B cell (primary cell): ENCODE data around the gene TRMT2A. TPM values are rescaled to one million over a fixed set of nuclear protein-coding genes. Genes with fewer than 3 reads are reported as not detected.

Experiments
- ATAC-seq: fragments of 200-7000 bp; cut with Tn5 transposase; one replicate; pipeline ENCODE4 v1.10.0; 2021; ENCODE audit warnings: low read depth, mild to moderate bottlenecking, moderate number of reproducible peaks, moderate library complexity
- CTCF ChIA-PET: fragments of 350-600 bp; sonication (Branson Sonifier 250); formaldehyde crosslinking; loops from one replicate; lab custom pipeline; 2021; ENCODE audit warnings: antibody characterized with exemption, inconsistent platforms; lab: Charles Lee
- POLR2A ChIA-PET: fragments of 350-600 bp; sonication (Branson Sonifier 250); formaldehyde crosslinking; loops from one replicate; lab custom pipeline; 2021; ENCODE audit warnings: antibody characterized with exemption; lab: Charles Lee
- DNase-seq: peaks from one replicate; pipeline ENCODE4 v3.0.0; 2013
- H2AFZ ChIP-seq: 2 replicates; pipeline ENCODE4 v1.6.1; 2012; ENCODE audit warnings: mild to moderate bottlenecking, low read depth, low read length; ENCODE audit not compliant: insufficient read depth, poor library complexity, severe bottlenecking
- H3K27ac ChIP-seq, 2 donors: 1 replicate in 1 of 2; 2 replicates in 1 of 2; pipeline ENCODE4 v1.5.1; 2012 to 2013; ENCODE audit warnings: low read length in 2 of 2, mild to moderate bottlenecking in 2 of 2, moderate library complexity in 1 of 2
- H3K27me3 ChIP-seq, 4 experiments: fragments of 200-600 bp in 1 of 4; sonication (generic) in 1 of 4; replicated peaks in 1 of 4; 1 replicate in 2 of 4; 2 replicates in 2 of 4; pipeline versions ENCODE4 v1.6.1 to v1.7.0; 2013 to 2016; ENCODE audit warnings: low read length in 3 of 4, mild to moderate bottlenecking in 2 of 4, mixed read lengths in 1 of 4, moderate library complexity in 1 of 4; ENCODE audit not compliant: insufficient read depth in 4 of 4, control insufficient read depth in 3 of 4; ENCODE audit errors: control extremely low read depth in 1 of 4
- H3K36me3 ChIP-seq, 2 experiments: replicated peaks in 1 of 2; 1 replicate in 1 of 2; 2 replicates in 1 of 2; pipeline versions ENCODE4 v1.6.1 to v1.7.1; 2013; ENCODE audit warnings: low read length in 1 of 2; ENCODE audit not compliant: insufficient read depth in 2 of 2, control insufficient read depth in 1 of 2; ENCODE audit errors: control extremely low read depth in 1 of 2, extremely low read depth in 1 of 2
- H3K4me1 ChIP-seq, 2 donors: fragments of 200-600 bp in 1 of 2; sonication (generic) in 1 of 2; 1 replicate in 1 of 2; 2 replicates in 1 of 2; pipeline versions ENCODE4 v1.5.1 to v1.6.1; 2013 to 2017; ENCODE audit warnings: low read length in 2 of 2; ENCODE audit not compliant: control insufficient read depth in 2 of 2, insufficient read depth in 2 of 2
- H3K4me2 ChIP-seq: replicated peaks from 2 replicates; pipeline ENCODE3; 2012; ENCODE audit warnings: mild to moderate bottlenecking, low read depth, low read length; ENCODE audit not compliant: poor library complexity, severe bottlenecking
- H3K4me3 ChIP-seq, 5 experiments: fragments of 200-600 bp in 1 of 5; sonication (generic) in 1 of 5; 1 replicate in 3 of 5; 2 replicates in 2 of 5; pipeline versions ENCODE4 v1.5.1 to v1.7.0; 2011 to 2016; ENCODE audit warnings: low read length in 4 of 5, mild to moderate bottlenecking in 4 of 5, low read depth in 2 of 5, control low read depth in 1 of 5, moderate library complexity in 1 of 5; ENCODE audit not compliant: insufficient read depth in 1 of 5; ENCODE audit errors: control extremely low read depth in 1 of 5, extremely low read depth in 1 of 5
- H3K79me2 ChIP-seq: fragments of 200-600 bp; sonication (generic); one replicate; pipeline ENCODE4 v1.6.0; 2016; ENCODE audit warnings: low read length; ENCODE audit not compliant: control insufficient read depth, insufficient read depth
- H3K9ac ChIP-seq: fragments of 200-600 bp; sonication (generic); 2 replicates; pipeline ENCODE4 v1.6.1; 2017; ENCODE audit warnings: mild to moderate bottlenecking, low read length, moderate library complexity
- H3K9me3 ChIP-seq, 3 donors: one replicate each; pipeline versions ENCODE4 v1.6.1 to v1.7.1; 2013; ENCODE audit warnings: low read length in 2 of 3; ENCODE audit not compliant: control insufficient read depth in 2 of 3, insufficient read depth in 1 of 3; ENCODE audit errors: control extremely low read depth in 1 of 3
- H4K20me1 ChIP-seq: 2 replicates; pipeline ENCODE4 v1.6.0; 2012; ENCODE audit warnings: mild to moderate bottlenecking, low read length; ENCODE audit not compliant: insufficient read depth, control insufficient read depth, poor library complexity, severe bottlenecking
- H3K27ac Mint-ChIP-seq: one replicate; pipeline ENCODE4 v1.8.0; 2021; ENCODE audit warnings: mixed read lengths
- H3K27me3 Mint-ChIP-seq: one replicate; pipeline ENCODE4 v1.8.0; 2021; ENCODE audit warnings: mixed read lengths
- H3K4me1 Mint-ChIP-seq: one replicate; pipeline ENCODE4 v1.8.0; 2021; ENCODE audit warnings: mixed read lengths
- H3K4me3 Mint-ChIP-seq: one replicate; pipeline ENCODE4 v1.8.0; 2021; ENCODE audit warnings: mixed read lengths
- H3K9me3 Mint-ChIP-seq: one replicate; pipeline ENCODE4 v1.8.0; 2022; ENCODE audit warnings: mixed read lengths; ENCODE audit not compliant: insufficient read depth
- EZH2 ChIP-seq: IDR thresholded peaks from 2 replicates; pipeline ENCODE4 v1.6.1; 2012; ENCODE audit warnings: borderline replicate concordance, low read depth, mild to moderate bottlenecking, moderate library complexity, low read length; ENCODE audit not compliant: insufficient read depth, poor library complexity, severe bottlenecking
- WGBS: methylation state at CpG from one replicate; pipeline ENCODE4 v1.1.5; 2013; ENCODE audit warnings: missing lambda C conversion rate; ENCODE audit not compliant: insufficient coverage; 5-methylcytosine and 5-hydroxymethylcytosine counted together
- intact Hi-C: fragments of 100-400 bp; cut with micrococcal nuclease; formaldehyde crosslinking; loops from one replicate; pipeline ENCODE4 v1.10.0; 2022
- polyA plus RNA-seq: library from polyadenylated mRNA; depleted of rRNA; stranded (reverse); fragments of >200 nt; gene quantifications from 2 replicates; pipeline ENCODE4 v1.2.3, GENCODE V29; 2012
- total RNA-seq, 2 donors: library from RNA; stranded (reverse); fragments of 120-200 nt in 1 of 2; gene quantifications; 1 replicate in 1 of 2; 2 replicates in 1 of 2; pipeline versions ENCODE4 v1.2.3 to v1.2.4, GENCODE V29; 2013 to 2022
- TF ChIP-seq, protein P1 (sequence below): fragments of 200-600 bp; IDR thresholded peaks from one replicate; pipeline ENCODE4 v1.8.0; 2022; ENCODE audit warnings: antibody characterized with exemption, mild to moderate bottlenecking

The TRMT2A gene
- total and polyA plus RNA-seq, 2 donors (not counting 1 experiment from before 2014, with no cell fraction given) = 95.7 to 144 TPM

DNA sequence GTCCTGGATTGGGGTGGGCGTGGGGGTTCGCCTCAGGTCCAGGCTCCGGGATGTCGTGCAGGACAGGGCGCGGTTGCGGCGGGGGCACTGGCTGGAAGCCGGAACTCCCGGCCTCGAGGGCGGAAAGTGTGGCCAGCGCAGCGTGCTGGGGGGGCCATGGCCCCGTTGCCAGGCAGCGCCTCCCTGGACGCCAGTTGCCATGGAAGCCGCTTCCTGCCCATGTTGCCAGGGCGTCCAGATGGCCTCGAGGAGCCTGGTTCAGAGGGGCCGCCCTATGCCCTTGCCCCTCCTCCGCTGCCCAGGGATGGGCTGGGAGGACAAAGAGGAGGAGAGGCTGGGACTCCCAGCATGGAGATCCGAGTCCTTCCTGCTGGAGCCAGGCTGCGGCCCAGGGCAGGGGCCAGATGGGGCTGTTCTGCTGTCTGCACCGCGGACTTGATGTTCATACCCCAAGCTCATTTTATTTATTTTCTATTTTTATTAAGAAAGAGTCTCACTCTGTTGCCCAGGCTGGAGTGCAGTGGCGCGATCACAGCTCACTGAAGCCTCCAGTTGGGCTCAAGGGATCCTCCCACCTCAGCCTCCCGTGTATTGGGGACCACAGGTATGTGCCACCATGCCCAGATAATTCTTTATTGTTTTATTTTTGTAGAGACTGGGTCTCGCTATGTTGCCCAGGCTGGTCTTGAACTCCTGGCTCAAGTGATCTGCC lies 38.5 kb upstream of the TRMT2A start:
- Histone ChIP-seq H3K9ac (no peak overlapping the region), H2AFZ (no peak overlapping the region)
- intact Hi-C loops = no loop called here

More for the DNA sequence above, 38.5 kb upstream of the TRMT2A start:
- ChIA-PET POLR2A (no interaction called here), CTCF (interaction anchor here (0.9 to 2.9 kb wide), 3 partner anchors 83 to 165 kb away, joined by 3 to 19 read pairs (median 8); partner anchors contain the start of gene DGCR6L)
- H3K4me1 ChIP-seq = peaks cover 0 to 3% of the 10 kb centered on the region in 2 donors
- DNase-seq = no peak
- no peak overlapping the region for H3K4me2 ChIP-seq
- H3K4me3 Mint-ChIP-seq = no peak overlapping the region
- H3K27me3 ChIP-seq = peaks cover 0 to 40% (median 10%) of the 10 kb centered on the region in 4 experiments
- H3K36me3 ChIP-seq = no peaks in the 10 kb centered on the region
- TF ChIP-seq EZH2 = no peak
- TF ChIP-seq, protein P1, sequence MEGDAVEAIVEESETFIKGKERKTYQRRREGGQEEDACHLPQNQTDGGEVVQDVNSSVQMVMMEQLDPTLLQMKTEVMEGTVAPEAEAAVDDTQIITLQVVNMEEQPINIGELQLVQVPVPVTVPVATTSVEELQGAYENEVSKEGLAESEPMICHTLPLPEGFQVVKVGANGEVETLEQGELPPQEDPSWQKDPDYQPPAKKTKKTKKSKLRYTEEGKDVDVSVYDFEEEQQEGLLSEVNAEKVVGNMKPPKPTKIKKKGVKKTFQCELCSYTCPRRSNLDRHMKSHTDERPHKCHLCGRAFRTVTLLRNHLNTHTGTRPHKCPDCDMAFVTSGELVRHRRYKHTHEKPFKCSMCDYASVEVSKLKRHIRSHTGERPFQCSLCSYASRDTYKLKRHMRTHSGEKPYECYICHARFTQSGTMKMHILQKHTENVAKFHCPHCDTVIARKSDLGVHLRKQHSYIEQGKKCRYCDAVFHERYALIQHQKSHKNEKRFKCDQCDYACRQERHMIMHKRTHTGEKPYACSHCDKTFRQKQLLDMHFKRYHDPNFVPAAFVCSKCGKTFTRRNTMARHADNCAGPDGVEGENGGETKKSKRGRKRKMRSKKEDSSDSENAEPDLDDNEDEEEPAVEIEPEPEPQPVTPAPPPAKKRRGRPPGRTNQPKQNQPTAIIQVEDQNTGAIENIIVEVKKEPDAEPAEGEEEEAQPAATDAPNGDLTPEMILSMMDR = no peak
- no peaks in the 10 kb centered on the region for H3K9me3 Mint-ChIP-seq
- H3K27me3 Mint-ChIP-seq = peaks cover 10% of the 10 kb centered on the region
- no peaks in the 10 kb centered on the region for H4K20me1 ChIP-seq
- no peak overlapping the region for H3K4me3 ChIP-seq
- peaks cover 0 to 7% (median 0%) of the 10 kb centered on the region in 3 donors for H3K9me3 ChIP-seq
- peaks cover 2% of the 10 kb centered on the region for H3K4me1 Mint-ChIP-seq
- no peak overlapping the region for H3K27ac ChIP-seq
- H3K27ac Mint-ChIP-seq = no peak overlapping the region
- ATAC-seq = no peak
- H3K79me2 ChIP-seq = no peaks in the 10 kb centered on the region
- WGBS = 48% methylated on average over 24 of the region's 30 CpGs
